GM18508 (cell line): ENCODE data around the gene TMEM132C.

Experiments used
- ATAC-seq: cut with Tn5 transposase; IDR thresholded peaks from one replicate; pipeline ENCODE4 v1.9.1; 2021; ENCODE audit warnings: moderate number of reproducible peaks; ENCODE audit not compliant: insufficient read depth, unreplicated experiment

Gene TMEM132C

DNA sequence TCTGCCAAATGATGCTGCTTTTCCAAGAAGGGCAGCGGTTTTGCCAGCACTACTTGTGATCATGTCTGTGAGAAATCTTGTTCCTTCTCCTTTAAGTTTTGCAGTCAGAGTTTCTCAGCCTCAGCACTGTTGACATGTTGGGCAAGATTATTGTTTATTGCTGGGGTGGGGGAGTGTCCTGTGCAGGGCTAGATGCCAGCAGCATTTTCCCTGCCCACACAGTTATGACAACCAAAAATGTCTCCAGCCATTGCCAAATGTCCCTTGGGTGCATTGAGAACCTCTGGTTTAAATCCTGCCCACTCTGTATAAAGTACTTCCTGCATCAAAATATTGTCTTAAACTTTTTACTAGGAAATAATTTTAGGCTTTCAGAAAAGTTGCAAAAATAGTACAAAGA is 20.0 kb downstream of the TMEM132C start:
- ATAC-seq = no peak

DNA sequence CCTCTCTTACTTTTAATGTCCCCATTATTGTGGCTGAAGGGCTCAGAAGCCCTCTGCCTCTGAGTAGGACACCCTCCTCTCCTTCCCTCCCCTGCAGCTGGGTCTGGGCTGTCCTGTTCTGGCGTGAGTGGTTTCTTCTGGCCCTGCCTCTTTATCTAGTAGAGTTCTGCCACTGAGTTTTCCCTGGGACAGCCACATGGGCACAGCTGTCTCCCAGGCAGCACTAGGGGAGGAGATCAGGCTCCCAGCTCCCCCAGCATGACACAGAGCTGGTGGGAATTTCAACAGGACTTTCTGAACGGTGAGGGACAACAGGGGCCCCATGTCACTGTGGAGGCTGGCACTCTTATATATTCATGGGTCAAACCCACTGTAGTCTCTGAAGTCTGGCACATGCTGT is 21.4 kb downstream of the TMEM132C start:
- ATAC-seq = no peak

DNA sequence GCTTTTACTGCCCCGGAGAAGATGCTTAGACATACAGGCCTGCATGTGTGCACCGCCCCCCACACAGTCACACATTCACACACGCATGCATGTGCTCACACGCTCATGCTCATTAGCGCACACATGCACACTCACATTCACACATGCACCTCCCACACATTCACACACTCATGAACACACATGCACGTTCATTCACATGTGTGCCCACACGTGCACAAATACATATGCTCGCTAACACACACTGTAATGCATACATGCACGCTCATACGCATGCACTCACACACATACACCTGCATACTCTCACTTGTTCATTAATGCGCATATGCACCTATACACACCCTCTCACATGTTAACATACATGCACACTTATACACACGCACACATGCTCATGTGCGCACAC is 21.9 kb downstream of the TMEM132C start:
- no peak for ATAC-seq

DNA sequence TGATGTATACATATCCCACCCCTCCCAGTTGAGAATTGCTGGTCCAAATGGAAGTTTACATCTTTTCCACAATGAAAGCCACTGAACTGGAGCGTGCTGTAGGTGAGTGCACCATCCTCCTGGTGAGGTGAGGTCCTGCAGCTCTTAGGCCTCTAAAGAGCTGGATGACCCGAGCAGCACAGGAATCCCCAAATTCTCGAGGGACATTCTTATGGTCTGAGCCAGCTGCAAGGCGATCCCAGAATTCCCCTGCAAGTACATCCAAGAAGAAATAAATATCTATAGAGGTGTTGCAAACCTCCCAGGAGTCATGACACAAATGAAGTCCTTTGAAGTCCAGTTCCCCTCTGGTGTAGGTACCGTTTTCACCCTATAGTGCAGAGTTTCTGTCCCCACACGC is 24.0 kb downstream of the TMEM132C start:
- ATAC-seq = no peak

DNA sequence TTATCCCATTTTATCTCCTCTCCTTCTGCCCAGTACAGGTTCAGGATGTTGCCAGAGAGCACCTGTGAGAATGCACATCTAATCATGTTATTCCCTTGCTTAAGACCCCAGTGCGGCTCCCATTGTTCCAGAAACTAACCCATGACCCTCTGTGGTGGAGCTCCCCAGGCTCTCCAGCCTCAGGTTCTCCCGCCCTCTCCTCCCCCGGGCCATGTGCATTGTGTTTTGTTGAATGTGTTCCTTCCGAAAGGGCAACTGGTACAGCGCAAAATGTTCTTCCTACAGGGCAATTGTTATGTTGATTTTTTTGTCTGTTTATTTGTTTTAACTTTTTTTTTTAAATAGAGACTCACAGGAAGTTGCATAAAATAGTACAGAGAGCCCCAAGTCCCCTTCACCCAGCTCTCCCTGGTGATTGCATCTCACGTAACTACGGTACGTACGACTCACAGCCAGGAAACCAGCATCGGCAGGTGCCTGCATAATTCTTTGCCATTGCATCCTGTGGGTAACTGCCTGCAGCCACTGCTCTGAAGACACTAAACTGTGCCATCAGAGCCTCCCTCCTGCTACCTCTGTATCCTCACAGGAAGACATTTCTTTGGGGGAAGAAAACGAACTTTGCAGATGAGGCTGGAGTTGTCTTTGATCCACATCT is 31.2 kb downstream of the TMEM132C start:
- ATAC-seq = no peak

DNA sequence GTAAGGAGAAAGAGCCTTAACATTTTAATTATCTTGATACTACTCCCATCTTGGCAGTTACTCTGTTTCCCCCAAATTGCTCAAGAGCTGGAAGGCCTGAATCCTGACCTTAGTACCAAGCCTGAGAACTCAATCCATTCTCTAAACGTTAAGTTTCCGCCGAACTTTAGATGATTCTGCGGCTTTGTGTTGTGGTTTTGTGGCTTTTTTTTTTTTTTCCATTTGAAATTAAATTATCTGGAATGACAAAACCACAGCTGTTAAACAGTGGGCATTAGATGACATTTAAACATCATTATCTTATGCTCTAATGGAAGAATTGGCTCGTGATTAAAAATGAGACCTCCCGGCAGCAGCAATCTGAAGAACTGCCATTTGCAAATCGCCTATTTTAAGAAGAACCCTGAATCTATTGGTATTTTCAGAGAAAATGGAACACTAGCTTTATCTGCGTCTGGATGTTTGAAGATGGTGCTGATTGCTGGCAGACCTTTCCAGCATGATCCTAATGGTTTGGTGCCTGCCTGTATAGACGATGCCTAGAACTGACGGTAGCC is 38.4 kb downstream of the TMEM132C start:
- ATAC-seq = no peak

DNA sequence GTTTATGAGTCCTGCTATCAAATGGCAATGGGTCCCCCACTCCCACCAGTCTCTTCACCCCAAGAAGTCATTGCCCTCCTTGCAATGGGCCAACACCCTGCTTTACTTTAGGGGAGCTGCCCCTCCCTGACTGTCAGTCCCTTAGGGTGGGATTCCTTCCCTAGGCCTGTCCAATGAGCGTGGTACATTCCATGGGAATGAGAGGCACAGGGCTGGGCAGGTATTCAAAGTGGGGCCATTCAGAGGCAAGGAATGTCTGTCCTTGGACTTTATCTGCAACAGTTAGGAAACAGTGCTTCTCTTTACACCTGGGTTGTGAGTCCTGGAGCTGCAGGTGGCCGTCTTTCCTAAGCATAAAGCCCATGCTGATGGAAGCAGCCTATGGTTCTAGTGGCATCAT is 40.8 kb downstream of the TMEM132C start:
- no peak for ATAC-seq

DNA sequence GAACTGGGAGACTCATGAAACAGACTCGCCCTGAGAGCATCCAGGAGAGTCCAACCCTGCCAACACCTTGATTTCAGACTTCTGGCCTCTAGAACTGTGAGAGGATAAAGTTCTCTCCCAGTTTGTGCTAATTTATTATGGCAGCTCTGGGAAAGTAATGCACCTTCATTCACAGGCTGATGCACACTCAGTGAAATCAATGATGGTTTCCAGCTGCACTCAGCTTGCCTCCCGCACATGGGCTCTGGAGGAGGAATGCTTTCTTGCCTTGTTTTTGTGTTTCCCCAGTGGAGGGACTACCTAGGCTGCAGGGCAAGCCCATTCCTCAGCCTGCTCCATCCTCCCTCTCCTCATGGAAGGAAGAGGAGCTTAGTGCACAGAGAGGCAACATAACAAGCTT is 45.7 kb downstream of the TMEM132C start:
- no peak for ATAC-seq

DNA sequence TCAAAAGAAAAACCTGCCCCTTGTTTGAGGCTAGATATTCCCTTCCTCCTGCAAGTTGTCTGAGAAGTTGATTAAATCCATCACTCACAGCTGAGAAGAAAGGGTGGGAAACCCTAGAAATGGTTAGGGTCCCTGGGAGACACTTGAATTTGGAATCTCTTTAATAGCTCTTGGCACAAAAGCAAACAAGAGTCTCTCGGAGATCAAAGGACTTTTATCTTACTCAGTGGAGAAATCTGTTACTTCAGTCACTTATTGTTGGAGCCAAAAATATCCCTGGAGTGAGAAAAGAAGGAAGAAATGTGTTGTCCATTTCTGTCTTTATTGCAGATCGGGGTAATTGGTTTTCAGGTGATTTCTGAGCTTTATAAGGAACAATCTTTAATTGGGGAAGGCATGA is 47.0 kb downstream of the TMEM132C start:
- no peak for ATAC-seq

DNA sequence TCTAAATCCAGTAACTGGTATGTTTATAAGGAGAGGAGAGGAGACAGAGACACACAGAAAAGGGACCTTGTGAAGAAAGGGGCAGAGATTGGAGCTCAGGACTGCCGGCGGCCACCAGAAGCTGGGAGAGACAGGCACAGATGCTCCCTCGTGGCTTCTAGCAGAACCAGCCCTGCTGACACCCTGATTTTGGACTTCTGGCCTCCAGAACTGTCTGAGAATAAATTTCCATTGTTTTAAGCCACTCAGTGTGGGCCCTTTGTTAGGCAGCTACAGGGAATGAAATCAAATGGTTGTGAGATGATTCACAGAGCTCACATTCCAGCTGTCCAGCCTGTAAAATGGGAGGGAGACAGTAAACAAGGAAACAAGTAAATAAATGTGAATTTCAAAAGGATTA is 47.6 kb downstream of the TMEM132C start:
- no peak for ATAC-seq

DNA sequence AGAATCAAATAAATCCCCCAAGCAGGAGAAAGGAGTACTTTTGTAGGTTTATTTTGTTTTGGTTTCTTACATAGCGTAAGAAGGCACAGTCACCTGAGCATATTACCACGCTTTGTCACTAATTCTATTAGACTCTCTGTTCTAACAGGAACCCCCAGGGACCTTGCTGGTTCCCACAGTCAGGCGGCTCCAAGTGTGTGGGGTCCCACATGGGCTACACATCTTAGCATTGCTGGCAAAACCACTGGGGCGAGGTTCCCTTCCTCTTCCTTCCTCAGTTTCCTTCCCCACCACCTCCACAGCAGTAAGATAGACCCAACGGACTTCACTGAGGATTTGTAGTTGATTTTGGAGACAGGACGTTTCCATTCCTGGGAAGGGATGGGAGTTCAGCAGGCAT is 49.1 kb downstream of the TMEM132C start:
- no peak for ATAC-seq

DNA sequence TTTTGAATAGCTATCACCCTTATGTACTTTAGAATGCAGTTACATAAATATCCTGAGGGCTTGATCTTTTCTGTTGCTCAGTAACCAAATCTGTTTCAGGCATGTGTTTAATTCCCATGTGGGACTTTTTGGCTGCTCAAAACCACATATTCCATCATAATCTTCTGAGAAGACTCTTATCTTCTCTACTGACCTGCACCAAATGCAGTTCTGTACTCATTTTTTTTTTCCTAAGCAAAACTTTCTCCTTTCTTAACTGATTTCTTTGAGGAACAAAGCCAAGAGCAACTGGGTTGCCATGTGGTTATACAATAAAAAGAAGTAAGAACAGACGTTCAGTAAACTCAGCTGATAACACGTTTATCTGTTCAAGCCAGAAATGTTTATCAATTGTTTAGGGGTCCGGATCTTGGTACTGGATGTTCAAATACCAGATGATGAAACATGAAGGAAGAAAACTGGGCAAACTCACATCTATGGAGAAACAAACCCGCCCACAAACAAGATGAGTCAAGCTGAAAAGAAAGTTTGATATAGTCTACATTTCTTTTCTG is 50.1 kb downstream of the TMEM132C start:
- no peak for ATAC-seq

DNA sequence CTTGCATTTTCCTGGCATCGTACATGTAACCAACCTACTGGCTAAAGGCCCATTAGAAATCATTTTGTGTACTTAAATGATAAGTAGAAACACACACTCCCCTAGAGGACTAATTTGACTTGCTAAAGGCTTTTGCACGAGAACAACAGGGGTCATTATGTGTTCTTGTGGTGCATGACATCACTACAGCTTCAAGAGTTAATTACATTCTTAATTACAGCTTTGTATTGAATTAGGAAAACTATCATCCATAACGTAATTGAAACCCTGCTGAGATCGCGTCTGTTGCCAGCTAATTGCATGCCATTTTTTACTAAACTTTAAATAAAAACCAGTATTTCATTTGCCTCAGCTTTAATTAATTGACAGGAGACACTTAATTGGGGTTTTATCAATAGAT is 51.4 kb downstream of the TMEM132C start:
- no peak for ATAC-seq

DNA sequence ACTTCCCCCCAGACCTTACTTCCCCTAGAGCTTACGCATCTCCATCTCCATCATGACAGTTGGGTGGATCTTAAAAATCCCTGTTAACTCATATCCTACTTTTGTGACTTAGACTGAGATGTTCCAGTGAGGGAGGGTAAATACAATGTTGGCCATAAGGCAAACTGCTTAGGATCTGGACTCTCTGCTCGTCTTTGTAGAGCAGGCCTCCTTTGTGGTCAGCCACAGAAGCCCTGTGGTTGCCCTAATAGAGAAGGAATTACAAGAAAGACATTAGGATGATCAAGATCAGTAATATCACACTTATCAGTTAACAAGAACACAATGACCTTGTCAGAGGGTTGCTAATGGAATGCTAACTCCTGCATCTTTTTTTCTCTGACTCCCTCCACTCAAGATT is 52.0 kb downstream of the TMEM132C start:
- ATAC-seq = no peak

DNA sequence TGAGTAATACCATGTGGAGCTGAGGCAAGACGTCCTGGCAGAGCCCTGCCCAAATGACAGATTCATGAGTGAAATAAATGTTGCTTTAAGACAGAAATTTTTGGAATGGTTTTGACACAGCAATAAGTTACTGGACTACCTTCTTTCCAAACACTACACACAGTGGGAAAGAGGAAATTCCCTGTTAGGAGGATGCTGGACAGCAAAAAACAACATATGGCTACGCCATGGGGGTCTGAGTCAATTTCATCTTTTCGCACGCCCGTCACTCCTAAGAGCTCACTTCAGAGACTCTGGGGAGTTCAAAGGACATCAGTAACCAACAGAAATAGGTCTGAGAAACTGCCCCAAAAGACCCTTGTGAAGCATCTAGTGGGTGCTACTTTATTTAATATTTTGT is 55.4 kb downstream of the TMEM132C start:
- ATAC-seq = no peak

DNA sequence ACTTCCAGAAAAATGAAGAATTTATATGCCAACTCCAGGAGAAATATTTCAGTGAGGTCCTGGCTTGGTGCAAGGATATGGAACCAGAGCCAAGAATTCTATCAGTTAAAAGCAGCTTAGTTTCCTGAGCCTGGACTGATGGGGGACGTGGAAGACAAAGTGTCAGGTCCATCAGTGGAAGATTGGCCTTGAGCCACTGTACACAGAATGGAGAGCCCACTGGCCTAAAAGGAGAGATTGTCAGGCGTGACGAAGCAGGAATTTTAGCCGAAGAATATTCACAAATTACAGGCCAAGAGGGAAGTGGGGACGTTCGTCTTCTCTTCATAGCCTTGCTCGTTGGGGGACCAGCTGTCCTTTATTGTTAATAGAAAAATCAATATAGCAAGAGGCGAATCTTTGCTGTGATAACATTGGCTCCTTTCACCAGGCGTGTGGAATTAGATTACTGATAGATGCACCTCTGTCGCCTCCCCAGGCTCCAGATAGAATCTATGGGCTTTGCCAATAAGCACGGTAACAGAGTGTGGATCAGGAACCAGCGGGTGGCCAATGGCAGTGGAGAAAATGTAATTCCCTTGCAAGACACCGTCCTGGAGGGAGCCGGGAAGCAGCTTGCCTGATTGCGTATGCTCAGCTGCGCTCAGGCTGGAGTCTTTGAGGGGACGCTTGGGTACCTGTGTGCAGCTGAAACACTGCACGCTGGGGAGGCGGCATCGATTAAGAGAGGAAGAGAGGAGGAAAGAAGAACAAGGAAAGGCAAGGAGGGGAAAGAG is 56.4 kb downstream of the TMEM132C start:
- ATAC-seq = no peak

DNA sequence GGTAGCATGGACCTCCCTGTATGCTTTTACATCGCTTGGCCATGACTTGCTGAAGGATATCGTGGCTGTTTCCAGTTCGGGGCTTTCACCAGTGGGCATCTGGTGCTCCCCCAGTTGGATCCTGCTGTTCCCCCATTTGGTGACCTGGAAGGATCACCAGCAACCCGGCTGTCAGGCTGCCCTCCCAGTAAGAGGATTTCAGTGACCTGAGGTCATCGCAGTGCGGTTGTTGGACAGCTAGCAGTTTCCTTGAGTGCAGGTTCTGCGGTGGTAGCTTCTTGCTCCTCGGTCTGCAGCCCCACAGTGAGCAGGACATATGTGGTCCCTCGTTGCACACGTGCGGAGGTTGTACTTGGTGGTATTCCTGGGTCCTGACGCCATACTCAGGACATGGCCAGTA is 58.7 kb downstream of the TMEM132C start:
- no peak for ATAC-seq

DNA sequence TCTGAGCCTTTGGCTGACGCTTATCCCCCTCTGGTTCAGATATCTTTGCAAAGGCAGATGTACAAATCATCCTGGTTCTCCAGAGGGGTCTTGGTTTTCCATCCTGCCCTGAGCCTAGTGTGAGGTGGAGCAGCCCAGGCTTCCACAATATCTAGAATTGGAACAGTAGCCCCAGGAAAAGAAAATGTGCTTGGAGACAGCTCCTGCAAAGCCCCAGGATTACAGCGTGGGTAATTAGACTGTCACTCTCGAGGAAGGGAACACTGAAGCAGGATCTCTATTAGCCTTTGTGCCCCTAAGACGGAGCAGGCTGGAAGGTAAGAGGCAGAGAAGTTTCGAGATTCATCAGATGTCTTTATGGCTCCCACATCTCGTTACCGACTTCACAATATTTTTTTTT is 59.4 kb downstream of the TMEM132C start:
- ATAC-seq = no peak

DNA sequence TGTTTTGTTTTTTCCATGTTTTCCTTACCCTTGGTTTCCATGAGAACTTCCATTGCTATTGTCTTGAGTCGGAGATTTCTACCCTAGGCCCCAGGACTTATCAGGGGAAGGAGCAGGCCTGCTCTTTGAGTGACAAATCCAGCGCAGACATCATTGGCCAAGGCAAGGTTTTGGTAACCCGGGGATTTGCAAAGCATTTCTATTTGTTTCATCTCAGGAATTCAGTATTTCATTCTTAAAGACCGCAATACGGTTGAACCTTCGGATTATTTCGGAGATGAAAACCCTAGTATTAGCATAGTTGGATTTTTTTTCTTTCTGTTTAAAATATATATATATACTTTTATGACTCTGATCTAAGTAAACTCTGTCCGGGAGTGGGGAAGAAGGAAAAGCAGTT is 62.0 kb downstream of the TMEM132C start:
- ATAC-seq = no peak

DNA sequence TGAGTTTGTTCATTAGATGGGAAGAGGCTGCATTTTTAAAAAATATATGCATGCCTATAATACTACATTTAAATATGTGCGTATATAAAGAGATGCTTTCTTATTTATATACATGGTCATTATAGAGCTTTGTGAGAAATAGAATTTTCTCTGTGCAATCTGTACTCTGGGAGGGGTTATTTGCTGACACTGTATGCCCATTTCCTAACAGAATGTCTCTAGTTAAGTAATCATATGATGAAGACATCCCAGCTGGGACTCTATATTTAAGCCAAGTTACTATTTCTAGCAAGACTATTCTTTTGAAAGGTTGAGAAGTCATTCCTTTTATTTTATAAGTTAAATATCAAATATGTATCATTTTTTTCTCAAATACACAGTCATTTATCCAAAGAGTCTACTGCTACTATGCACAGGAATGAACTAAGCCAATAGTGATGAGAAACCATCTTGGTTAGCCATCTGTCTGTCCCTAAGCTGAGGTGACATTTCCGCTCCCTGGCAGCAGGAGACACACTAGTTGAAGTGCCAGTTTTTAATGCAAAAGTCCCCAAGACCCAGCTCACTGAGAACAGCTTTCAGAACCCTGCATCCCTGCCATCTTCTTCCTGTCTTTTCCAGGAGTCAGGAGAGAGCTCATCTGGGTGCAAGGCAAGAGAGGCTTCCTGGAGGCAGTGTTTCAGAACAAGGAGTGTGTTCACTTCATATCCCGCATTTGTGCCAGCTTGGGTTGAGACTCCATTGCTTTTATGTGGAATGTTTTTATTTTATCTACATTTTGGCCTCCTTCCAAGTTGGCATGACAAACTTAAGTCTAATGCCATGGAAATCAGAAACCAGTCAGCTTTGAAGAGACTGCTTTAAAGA is 69.5 kb downstream of the TMEM132C start:
- no peak for ATAC-seq

DNA sequence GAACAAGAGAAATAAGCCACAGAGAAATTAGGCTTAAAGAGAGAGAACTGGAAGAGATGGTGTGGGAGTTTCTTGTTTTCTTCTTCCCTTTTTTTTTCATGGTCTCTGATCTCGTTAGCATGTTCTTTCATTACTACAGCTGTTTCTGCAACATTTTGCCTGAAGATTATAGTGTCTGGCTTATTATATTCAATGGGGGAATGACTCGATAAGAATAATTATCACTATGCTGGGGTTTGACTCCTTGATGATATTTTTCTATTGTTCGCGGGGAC is 70.0 kb downstream of the TMEM132C start:
- no peak for ATAC-seq
